Heart right ventricle (tissue), 16 donors: Measurements from ENCODE around the gene SIAH3. TPM values are rescaled to one million over a fixed set of nuclear protein-coding genes. Genes with fewer than 3 reads are reported as not detected.

Experiments used
- ATAC-seq, 8 donors: fragments of 200-7000 bp; cut with Tn5 transposase; one replicate each; pipeline ENCODE4 v1.9.1; 2020; ENCODE audit warnings: mild to moderate bottlenecking in 8 of 8, moderate library complexity in 8 of 8, moderate number of reproducible peaks in 1 of 8
- DNase-seq, 2 donors: peaks; one replicate each; pipeline ENCODE4 v3.0.0-alpha.2; 2020
- H3K27ac ChIP-seq, 10 donors: fragments of 200-600 bp; sonication (generic) in 2 of 10; one replicate each; pipeline versions ENCODE4 v1.5.0 to v1.8.0; 2020 to 2022; ENCODE audit warnings: mild to moderate bottlenecking in 3 of 10
- H3K27me3 ChIP-seq, 7 donors: fragments of 200-600 bp; one replicate each; pipeline ENCODE4 v1.8.0; 2021 to 2022; ENCODE audit warnings: mild to moderate bottlenecking in 2 of 7
- H3K36me3 ChIP-seq, 9 donors: fragments of 200-600 bp; sonication (generic) in 1 of 9; one replicate each; pipeline versions ENCODE4 v1.5.0 to v1.8.0; 2020 to 2022; ENCODE audit warnings: mild to moderate bottlenecking in 2 of 9
- H3K4me1 ChIP-seq, 9 donors: fragments of 200-600 bp; sonication (generic) in 1 of 9; one replicate each; pipeline versions ENCODE4 v1.5.0 to v1.8.0; 2020 to 2022; ENCODE audit warnings: mild to moderate bottlenecking in 4 of 9
- H3K4me3 ChIP-seq, 10 donors: fragments of 200-600 bp; sonication (generic) in 2 of 10; one replicate each; pipeline versions ENCODE4 v1.5.0 to v1.8.0; 2020 to 2022; ENCODE audit warnings: mild to moderate bottlenecking in 7 of 10, moderate library complexity in 2 of 10
- H3K9me3 ChIP-seq, 11 donors: fragments of 200-600 bp in 10 of 11; sonication (generic) in 2 of 11; one replicate each; pipeline versions ENCODE4 v1.5.0 to v1.8.0; 2013 to 2022; ENCODE audit warnings: mild to moderate bottlenecking in 2 of 11, control low read depth in 1 of 11, moderate library complexity in 1 of 11
- CTCF ChIP-seq, 9 donors: fragments of 200-600 bp; sonication (generic) in 2 of 9; IDR thresholded peaks; one replicate each; pipeline versions ENCODE4 v1.5.0 to v1.8.0; 2021 to 2022; ENCODE audit warnings: antibody characterized with exemption in 9 of 9, mild to moderate bottlenecking in 5 of 9, moderate library complexity in 1 of 9
- WGBS, 2 donors: extraction: QIAGEN DNeasy Blood & Tissue Kit; methylation state at CpG; one replicate each; pipeline ENCODE4 v1.1.7; 2013; ENCODE audit warnings: inconsistent platforms in 1 of 2; 5-methylcytosine and 5-hydroxymethylcytosine counted together
- intact Hi-C, 10 donors: fragments of 100-400 bp; cut with DNase I; formaldehyde crosslinking; loops; one replicate each; pipeline versions ENCODE4 v1.11.1 to v1.14.2; 2022
- polyA plus RNA-seq, 2 donors: library from polyadenylated mRNA; stranded (reverse); fragments of 200-250 nt; gene quantifications; one replicate each; pipeline ENCODE4 v1.2.3, GENCODE V29; 2013
- total RNA-seq, 10 donors: library from RNA; stranded (reverse); fragmentation: NEBNext Ultra II Directional in 3 of 10; extraction: Animal tissue kit (Norgen Biotek cat#: 25700) in 3 of 10; gene quantifications; one replicate each; pipeline versions ENCODE4 v1.2.1 to v1.2.4, GENCODE V29; 2021 to 2023
- donor health status: Arrhythmogenic right ventricular cardiomyopathy.
- donor health status: ischemic (EF 13 %, LVEDD 7.1; RV severe dilation, severe dysfunction).
- donor health status: healthy with polysubstance abuse.
- donor health status: DM: no; HTN: yes; CAD: no.
- donor health status: DM: no; HTN: no; CAD: no.
- donor health status: ischemic (EF 25% LVEDD 6.9; RV normal size, moderate dysfunction).
- donor health status: ischemic (EF 25% LVEDD 5.7; RV mildly dilated, moderate dysfunction).
- donor health status: healthy.
- donor health status: DM: yes; HTN: yes; CAD: no.
- donor health status: Ischemic cardiomyopathy.
- donor health status: ischemic (EF 35%, LVEDD 5.7; RV mildly dilated, moderate dysfunction).
- donor health status: nonischemic (EF 11% LVEDD 7.7; RV severe dilation, severe dysfunction).
- donor health status: DM: yes; HTN: yes; CAD: no.
- donor health status: PGD.
- donor health status: ischemic (EF 29% LVEDD 5.4; RV normal size, mild dysfunction).
- donor health status: nonischemic (EF 23%, LVEDD 6.1; RV moderate dilation, normal function).

The SIAH3 gene
- total and polyA plus RNA-seq, 12 donors: under 0.01 to 0.10 (median 0.06) TPM; not detected in 8

- Histone ChIP-seq H3K4me3 (no peak overlapping the region), H3K36me3 (no peaks in the 10 kb centered on the region), H3K27me3 (no peaks in the 10 kb centered on the region), H3K9me3 (no peaks in the 10 kb centered on the region), H3K4me1 (peaks cover 0 to 9% (median 0%) of the 10 kb centered on the region in 9 donors), H3K27ac (no peak overlapping the region)
- intact Hi-C loops: no loop called here
- peak in 2 of 8 donors; percentile 51 to 61 for ATAC-seq
- TF ChIP-seq CTCF (IDR thresholded peaks at IDR 0.05): no peak
- DNase-seq: no peak
- WGBS, 2 donors: 44 to 50% methylated on average over 11 of the region's 11 CpGs
Observed at GRCh38 chr13:45796426-45797235, 54.9 kb downstream of the SIAH3 start.

- no peak for TF ChIP-seq CTCF (IDR thresholded peaks at IDR 0.05)
- H3K36me3 ChIP-seq: no peaks in the 10 kb centered on the region
- H3K4me1 ChIP-seq: no peaks in the 10 kb centered on the region
- no peak for DNase-seq
- no peaks in the 10 kb centered on the region for H3K9me3 ChIP-seq
- 60 to 64% methylated on average over 6 of the region's 6 CpGs for WGBS, 2 donors
- no peaks in the 10 kb centered on the region for H3K27me3 ChIP-seq
- no peak overlapping the region for H3K27ac ChIP-seq
- ATAC-seq: no peak
- intact Hi-C loops: no loop called here
- no peak overlapping the region for H3K4me3 ChIP-seq
Observed at GRCh38 chr13:45792827-45793303, 58.7 kb downstream of the SIAH3 start.

GRCh38 chr13:45788011-45788410 lies 63.5 kb downstream of the SIAH3 start:
- intact Hi-C loops: no loop called here
- H3K27me3 ChIP-seq: no peaks in the 10 kb centered on the region
- no peaks in the 10 kb centered on the region for H3K36me3 ChIP-seq
- DNase-seq (no peak), ATAC-seq (no peak)
- 77 to 88% methylated on average over 2 of the region's 2 CpGs for WGBS, 2 donors
- H3K4me1 ChIP-seq: peaks cover 0 to 8% (median 2%) of the 10 kb centered on the region in 9 donors
- no peak overlapping the region for H3K4me3 ChIP-seq
- no peak overlapping the region for H3K27ac ChIP-seq
- H3K9me3 ChIP-seq: no peaks in the 10 kb centered on the region
- TF ChIP-seq CTCF (IDR thresholded peaks at IDR 0.05): no peak

GRCh38 chr13:45787346-45787745 lies 64.2 kb downstream of the SIAH3 start:
- Histone ChIP-seq H3K36me3 (no peaks in the 10 kb centered on the region), H3K4me1 (peaks cover 0 to 8% (median 2%) of the 10 kb centered on the region in 9 donors), H3K27ac (no peak overlapping the region), H3K4me3 (no peak overlapping the region), H3K27me3 (no peaks in the 10 kb centered on the region), H3K9me3 (no peaks in the 10 kb centered on the region)
- 83% methylated on average over 2 of the region's 2 CpGs for WGBS, 2 donors
- DNase-seq (no peak), ATAC-seq (no peak)
- no peak for TF ChIP-seq CTCF (IDR thresholded peaks at IDR 0.05)
- intact Hi-C loops: no loop called here
